OCI-LY3 (cell line): ENCODE data around the gene MIEF1.
A peak's percentile ranks its signal among the peaks of the same experiment; 100 is the strongest.

Experiments used
- H2AFZ ChIP-seq: fragments of 200-600, 300-600 bp; shearing (Covaris generic); 2 replicates; pipeline ENCODE4 v1.6.0; 2014; ENCODE audit warnings: antibody characterized with exemption, low read depth, low read length
- H3K27ac ChIP-seq: fragments of 200-600, 300-600 bp; sonication (generic); 2 replicates; pipeline ENCODE4 v1.5.1; 2014; ENCODE audit warnings: mild to moderate bottlenecking, low read length, moderate library complexity, mixed read lengths
- H3K27me3 ChIP-seq: fragments of 200-600, 300-600 bp; sonication (generic); 2 replicates; pipeline ENCODE4 v1.6.1; 2014; ENCODE audit warnings: low read depth, low read length, mixed read lengths
- H3K36me3 ChIP-seq: fragments of 200-600, 300-600 bp; sonication (generic); replicated peaks from 2 replicates; pipeline ENCODE3; 2014; ENCODE audit warnings: low read depth, low read length, mixed read lengths
- H3K4me1 ChIP-seq: fragments of 300-600, 200-600 bp; sonication (generic); 2 replicates; pipeline ENCODE4 v1.6.1; 2014; ENCODE audit warnings: low read length, mixed read lengths
- H3K4me2 ChIP-seq: fragments of 200-600, 300-600 bp; sonication (generic); 2 replicates; pipeline ENCODE4 v1.6.1; 2014; ENCODE audit warnings: low read length, mixed read lengths
- H3K4me3 ChIP-seq: fragments of 300-600, 200-600 bp; sonication (generic); 2 replicates; pipeline ENCODE4 v1.5.1; 2014; ENCODE audit warnings: antibody characterized with exemption, mild to moderate bottlenecking, low read length, moderate library complexity
- H3K79me2 ChIP-seq: fragments of 300-600, 200-600 bp; shearing (Covaris generic); 2 replicates; pipeline ENCODE4 v1.6.1; 2014; ENCODE audit warnings: mild to moderate bottlenecking, low read length, mixed read lengths
- H3K9ac ChIP-seq: fragments of 300-600, 200-600 bp; shearing (Covaris generic); 2 replicates; pipeline ENCODE4 v1.6.0; 2014; ENCODE audit warnings: mild to moderate bottlenecking, low read length, moderate library complexity
- H3K9me3 ChIP-seq: fragments of 200-600, 300-600 bp; shearing (Covaris generic); 2 replicates; pipeline ENCODE4 v1.6.1; 2014; ENCODE audit warnings: low read length, mixed read lengths; ENCODE audit not compliant: insufficient read depth
- H4K20me1 ChIP-seq: fragments of 200-600, 300-600 bp; sonication (generic); 2 replicates; pipeline ENCODE4 v1.6.1; 2016; ENCODE audit warnings: low read length, mixed read lengths; ENCODE audit not compliant: insufficient read depth
- CTCF ChIP-seq: fragments of 200-600, 300-600 bp; sonication (generic); IDR thresholded peaks from 2 replicates; pipeline ENCODE4 v1.5.1; 2014; ENCODE audit warnings: antibody characterized with exemption, low read length, low read depth
- EZH2phosphoT487 ChIP-seq: fragments of 200-600 bp; shearing (Covaris generic); IDR thresholded peaks from 2 replicates; pipeline ENCODE4 v1.6.1; 2018; ENCODE audit warnings: antibody characterized with exemption, mixed run types, low read depth

MIEF1 gene

GRCh38 chr22:39492186-39492585 is 9.9 kb upstream of the MIEF1 start:
- peaks cover 33% of the 10 kb centered on the region for H3K79me2 ChIP-seq

DNA sequence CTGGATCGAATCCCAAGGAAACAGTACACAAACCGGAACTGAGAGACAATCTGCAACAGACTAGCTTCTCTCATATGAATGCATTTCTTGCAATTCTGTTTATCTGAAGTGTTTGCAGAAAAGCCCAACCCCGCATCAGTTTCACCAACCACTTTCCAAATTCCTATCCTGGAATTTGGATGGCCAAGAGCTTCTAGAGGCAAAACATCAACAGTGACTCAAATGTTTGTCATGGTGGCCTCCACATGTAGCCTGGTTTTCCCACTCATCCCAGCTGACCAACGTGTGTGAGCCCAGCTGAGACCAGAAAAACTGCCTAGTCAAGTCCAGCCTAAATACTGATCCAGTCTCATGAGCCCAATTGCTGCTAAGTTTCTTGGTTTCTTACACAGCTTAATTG is 8.3 kb upstream of the MIEF1 start:
- no peak overlapping the region for H3K9ac ChIP-seq
- no peaks in the 10 kb centered on the region for H3K27me3 ChIP-seq
- no peaks in the 10 kb centered on the region for H3K9me3 ChIP-seq
- H3K36me3 ChIP-seq = peaks cover 21% of the 10 kb centered on the region
- TF ChIP-seq CTCF (no peak), EZH2phosphoT487 (no peak)
- H2AFZ ChIP-seq = no peak overlapping the region
- H3K4me1 ChIP-seq = peaks cover 22% of the 10 kb centered on the region
- H4K20me1 ChIP-seq = peaks cover 40% of the 10 kb centered on the region
- no peak overlapping the region for H3K4me2 ChIP-seq
- H3K79me2 ChIP-seq = peaks cover 20% of the 10 kb centered on the region
- no peak overlapping the region for H3K27ac ChIP-seq
- no peak overlapping the region for H3K4me3 ChIP-seq

More at GRCh38 chr22:39492186-39492585, 9.9 kb upstream of the MIEF1 start:
- no peak overlapping the region for H3K27ac ChIP-seq
- H4K20me1 ChIP-seq = peaks cover 52% of the 10 kb centered on the region
- no peak overlapping the region for H3K9ac ChIP-seq
- H3K4me2 ChIP-seq = no peak overlapping the region
- peaks cover 22% of the 10 kb centered on the region for H3K4me1 ChIP-seq
- H3K4me3 ChIP-seq = no peak overlapping the region
- no peak overlapping the region for H2AFZ ChIP-seq
- no peaks in the 10 kb centered on the region for H3K9me3 ChIP-seq
- no peaks in the 10 kb centered on the region for H3K27me3 ChIP-seq
- H3K36me3 ChIP-seq = peaks cover 36% of the 10 kb centered on the region
- TF ChIP-seq EZH2phosphoT487 (no peak), CTCF (no peak)

DNA sequence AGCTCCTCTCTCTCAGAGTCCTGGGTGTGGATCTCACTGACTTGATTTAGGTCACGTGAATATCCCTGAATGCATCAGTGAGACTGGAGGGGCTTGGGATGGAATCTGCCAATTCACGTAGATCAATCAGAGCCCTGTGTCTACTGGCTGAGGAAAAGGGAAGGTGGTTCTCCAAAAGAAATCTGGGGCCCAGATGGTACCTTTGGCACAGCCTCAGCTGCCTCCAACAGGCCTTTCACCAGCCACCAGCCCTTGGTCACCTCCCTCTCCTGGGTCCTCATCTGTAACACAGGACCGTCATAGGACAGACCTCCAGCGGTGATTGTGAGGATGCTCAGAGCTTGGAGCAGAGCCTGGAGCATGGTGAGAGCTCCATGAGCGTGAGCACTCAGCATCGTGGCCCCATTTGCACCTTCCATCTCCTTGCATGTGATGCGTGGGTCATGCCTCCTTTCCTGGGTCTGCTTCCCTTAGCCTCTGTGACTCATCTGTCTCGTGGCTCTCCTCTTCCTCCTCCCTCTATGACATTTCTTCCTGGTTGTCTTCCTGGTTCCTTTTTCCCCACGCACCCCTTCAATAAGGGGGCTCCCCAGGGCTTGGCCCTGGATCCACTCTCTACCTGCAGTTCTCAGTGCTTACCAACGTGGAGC is 7.5 kb upstream of the MIEF1 start:
- H3K36me3 ChIP-seq = peaks cover 14% of the 10 kb centered on the region
- peaks cover 32% of the 10 kb centered on the region for H4K20me1 ChIP-seq
- H3K79me2 ChIP-seq = peaks cover 11% of the 10 kb centered on the region
- TF ChIP-seq CTCF (no peak), EZH2phosphoT487 (no peak)
- H3K9ac ChIP-seq = no peak overlapping the region
- no peaks in the 10 kb centered on the region for H3K9me3 ChIP-seq
- H2AFZ ChIP-seq = no peak overlapping the region
- H3K4me1 ChIP-seq = peaks cover 19% of the 10 kb centered on the region
- H3K27ac ChIP-seq = no peak overlapping the region
- H3K27me3 ChIP-seq = no peaks in the 10 kb centered on the region
- no peak overlapping the region for H3K4me3 ChIP-seq
- H3K4me2 ChIP-seq = no peak overlapping the region

DNA sequence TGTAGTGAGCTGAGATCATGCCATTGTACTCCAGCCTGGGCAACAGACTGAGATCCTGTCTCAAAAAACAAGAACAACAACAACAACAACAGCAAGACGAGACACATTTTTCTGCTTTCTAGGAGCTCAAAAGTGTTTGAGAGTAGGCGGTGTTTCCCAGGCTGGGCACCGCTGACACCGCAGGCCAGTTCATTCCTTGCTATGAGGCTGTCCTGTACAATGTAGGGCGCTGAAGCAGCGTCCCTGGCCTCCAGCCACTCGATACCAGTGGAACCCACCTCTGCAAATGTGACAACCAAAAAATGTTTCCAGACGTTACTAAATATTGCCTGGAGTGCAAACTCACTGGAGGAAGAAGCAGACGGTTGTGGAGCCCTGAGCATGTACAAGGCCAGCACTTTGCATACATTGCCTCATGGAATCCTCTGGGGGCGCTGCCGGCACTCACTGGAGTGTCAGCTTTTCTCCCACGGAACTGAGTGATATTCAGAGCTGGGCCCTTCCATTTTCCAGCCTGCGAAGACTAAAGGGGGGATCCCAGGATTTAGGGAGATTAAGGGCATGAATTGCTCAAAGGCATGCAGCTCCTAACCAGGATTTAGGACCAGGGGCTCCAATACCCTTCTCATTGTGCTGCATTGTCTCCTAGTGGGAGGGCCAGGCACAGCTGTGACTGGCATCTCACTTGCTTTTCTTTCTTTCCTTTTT is 5.8 kb upstream of the MIEF1 start:
- H4K20me1 ChIP-seq = peaks cover 15% of the 10 kb centered on the region; the same call in 1 of the 2 replicates
- H3K36me3 ChIP-seq = no peaks in the 10 kb centered on the region
- TF ChIP-seq CTCF (peak; percentile 75), EZH2phosphoT487 (no peak)
- H3K27me3 ChIP-seq = no peaks in the 10 kb centered on the region
- H3K27ac ChIP-seq = no peak overlapping the region
- no peak overlapping the region for H2AFZ ChIP-seq
- H3K9ac ChIP-seq = no peak overlapping the region
- no peak overlapping the region for H3K4me2 ChIP-seq
- no peaks in the 10 kb centered on the region for H3K9me3 ChIP-seq
- no peak overlapping the region for H3K4me3 ChIP-seq
- no peaks in the 10 kb centered on the region; the same call in 1 of the 2 replicates for H3K79me2 ChIP-seq
- H3K4me1 ChIP-seq = peaks cover 11% of the 10 kb centered on the region
